Heart left ventricle (tissue), 16 donors: ENCODE results near the gene CTDP1. TPM values are rescaled to one million over a fixed set of nuclear protein-coding genes. Genes with fewer than 3 reads are reported as not detected.

Experiments used
- ATAC-seq, 4 donors: fragments of 200-7000 bp; cut with Tn5 transposase; one replicate each; pipeline ENCODE4 v1.9.1; 2020 to 2022; ENCODE audit warnings: moderate library complexity in 4 of 4, mild to moderate bottlenecking in 3 of 4, moderate number of reproducible peaks in 1 of 4
- DNase-seq, 5 donors: peaks; one replicate each; pipeline ENCODE4 v3.0.0-alpha.2; 2020
- H3K27ac ChIP-seq, 12 donors: fragments of 200-600 bp; sonication (generic) in 4 of 12; one replicate each; pipeline versions ENCODE4 v1.5.0 to v1.8.0; 2016 to 2022; ENCODE audit warnings: mild to moderate bottlenecking in 2 of 12
- H3K27me3 ChIP-seq, 9 donors: fragments of 200-600 bp; sonication (generic) in 2 of 9; one replicate each; pipeline versions ENCODE4 v1.5.1 to v1.8.0; 2016 to 2022; ENCODE audit warnings: mild to moderate bottlenecking in 3 of 9
- H3K36me3 ChIP-seq, 9 donors: fragments of 200-600 bp; sonication (generic) in 2 of 9; one replicate each; pipeline versions ENCODE4 v1.5.0 to v1.8.0; 2018 to 2022; ENCODE audit warnings: mild to moderate bottlenecking in 2 of 9
- H3K4me1 ChIP-seq, 12 donors: fragments of 200-600 bp; sonication (generic) in 4 of 12; one replicate each; pipeline versions ENCODE4 v1.5.0 to v1.8.0; 2016 to 2022; ENCODE audit warnings: mild to moderate bottlenecking in 3 of 12
- H3K4me3 ChIP-seq, 12 donors: fragments of 200-600 bp; sonication (generic) in 4 of 12; one replicate each; pipeline versions ENCODE4 v1.5.0 to v1.8.0; 2017 to 2022; ENCODE audit warnings: mild to moderate bottlenecking in 9 of 12, moderate library complexity in 4 of 12
- H3K9me3 ChIP-seq, 12 donors: fragments of 200-600 bp; sonication (generic) in 4 of 12; one replicate each; pipeline versions ENCODE4 v1.5.0 to v1.8.0; 2016 to 2022; ENCODE audit warnings: mild to moderate bottlenecking in 1 of 12
- POLR2A ChIP-seq, 2 donors: fragments of 450-650 bp; IDR thresholded peaks; one replicate each; pipeline ENCODE4 v1.6.1; 2017; ENCODE audit warnings: antibody characterized with exemption in 2 of 2, mild to moderate bottlenecking in 2 of 2, moderate library complexity in 2 of 2
- WGBS, 4 donors: extraction: QIAGEN DNeasy Blood & Tissue Kit in 2 of 4; methylation state at CpG; one replicate each; pipeline versions ENCODE4 v1.1.5 to v1.1.7; 2013 to 2018; 5-methylcytosine and 5-hydroxymethylcytosine counted together
- intact Hi-C, 10 donors: fragments of 100-400 bp; cut with DNase I; formaldehyde crosslinking; loops; one replicate each; pipeline versions ENCODE4 v1.11.1 to v1.14.2; 2022
- polyA plus RNA-seq, 2 donors: library from polyadenylated mRNA; stranded (reverse); fragments of 200-250 nt; gene quantifications; one replicate each; pipeline ENCODE4 v1.2.3, GENCODE V29; 2013
- total RNA-seq, 9 donors: library from RNA; depleted of rRNA in 2 of 9; stranded (reverse); fragments of >200 nt in 2 of 9; fragmentation: NEBNext Ultra II Directional in 3 of 9; extraction: Animal tissue kit (Norgen Biotek cat#: 25700) in 3 of 9; gene quantifications; one replicate each; pipeline versions ENCODE4 v1.1.0 to v1.2.4, GENCODE V29; 2016 to 2023
- TF ChIP-seq, protein P1 (sequence below), 12 donors: fragments of 200-600 bp; sonication (generic) in 4 of 12; IDR thresholded peaks; one replicate each; pipeline versions ENCODE4 v1.5.0 to v1.8.0; 2018 to 2022; ENCODE audit warnings: antibody characterized with exemption in 12 of 12, mild to moderate bottlenecking in 5 of 12
- donor health status: ischemic (EF 13 %, LVEDD 7.1; RV severe dilation, severe dysfunction).
- donor health status: healthy with polysubstance abuse.
- donor health status: DM: no; HTN: yes; CAD: no.
- donor health status: DM: no; HTN: no; CAD: no.
- donor health status: ischemic (EF 25% LVEDD 6.9; RV normal size, moderate dysfunction).
- donor health status: ischemic (EF 25% LVEDD 5.7; RV mildly dilated, moderate dysfunction).
- donor health status: healthy.
- donor health status: DM: yes; HTN: yes; CAD: no.
- donor health status: ischemic (EF 35%, LVEDD 5.7; RV mildly dilated, moderate dysfunction).
- donor health status: nonischemic (EF 11% LVEDD 7.7; RV severe dilation, severe dysfunction).
- donor health status: DM: yes; HTN: yes; CAD: no.
- donor health status: PGD.
- donor health status: ischemic (EF 29% LVEDD 5.4; RV normal size, mild dysfunction).
- donor health status: nonischemic (EF 23%, LVEDD 6.1; RV moderate dilation, normal function).

Gene CTDP1
- total and polyA plus RNA-seq, 11 donors: 6.0 to 17.1 (median 10.3) TPM

GRCh38 chr18:79694895-79695213, 15.3 kb downstream of the CTDP1 start:
- TF ChIP-seq POLR2A (IDR thresholded peaks at IDR 0.05): no peak
- TF ChIP-seq, protein P1, sequence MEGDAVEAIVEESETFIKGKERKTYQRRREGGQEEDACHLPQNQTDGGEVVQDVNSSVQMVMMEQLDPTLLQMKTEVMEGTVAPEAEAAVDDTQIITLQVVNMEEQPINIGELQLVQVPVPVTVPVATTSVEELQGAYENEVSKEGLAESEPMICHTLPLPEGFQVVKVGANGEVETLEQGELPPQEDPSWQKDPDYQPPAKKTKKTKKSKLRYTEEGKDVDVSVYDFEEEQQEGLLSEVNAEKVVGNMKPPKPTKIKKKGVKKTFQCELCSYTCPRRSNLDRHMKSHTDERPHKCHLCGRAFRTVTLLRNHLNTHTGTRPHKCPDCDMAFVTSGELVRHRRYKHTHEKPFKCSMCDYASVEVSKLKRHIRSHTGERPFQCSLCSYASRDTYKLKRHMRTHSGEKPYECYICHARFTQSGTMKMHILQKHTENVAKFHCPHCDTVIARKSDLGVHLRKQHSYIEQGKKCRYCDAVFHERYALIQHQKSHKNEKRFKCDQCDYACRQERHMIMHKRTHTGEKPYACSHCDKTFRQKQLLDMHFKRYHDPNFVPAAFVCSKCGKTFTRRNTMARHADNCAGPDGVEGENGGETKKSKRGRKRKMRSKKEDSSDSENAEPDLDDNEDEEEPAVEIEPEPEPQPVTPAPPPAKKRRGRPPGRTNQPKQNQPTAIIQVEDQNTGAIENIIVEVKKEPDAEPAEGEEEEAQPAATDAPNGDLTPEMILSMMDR (IDR thresholded peaks at IDR 0.05): no peak
- Histone ChIP-seq H3K27me3 (no peaks in the 10 kb centered on the region), H3K27ac (no peak overlapping the region), H3K9me3 (no peaks in the 10 kb centered on the region), H3K4me1 (peaks cover 0 to 6% (median 0%) of the 10 kb centered on the region in 12 donors), H3K4me3 (no peak overlapping the region), H3K36me3 (peaks cover 0 to 53% (median 44%) of the 10 kb centered on the region in 9 donors)
- intact Hi-C loops: no loop called here
- DNase-seq: no peak
- 87 to 93% (median 91%) methylated on average over 3 of the region's 3 CpGs for WGBS, 4 donors
- ATAC-seq: no peak

DNA sequence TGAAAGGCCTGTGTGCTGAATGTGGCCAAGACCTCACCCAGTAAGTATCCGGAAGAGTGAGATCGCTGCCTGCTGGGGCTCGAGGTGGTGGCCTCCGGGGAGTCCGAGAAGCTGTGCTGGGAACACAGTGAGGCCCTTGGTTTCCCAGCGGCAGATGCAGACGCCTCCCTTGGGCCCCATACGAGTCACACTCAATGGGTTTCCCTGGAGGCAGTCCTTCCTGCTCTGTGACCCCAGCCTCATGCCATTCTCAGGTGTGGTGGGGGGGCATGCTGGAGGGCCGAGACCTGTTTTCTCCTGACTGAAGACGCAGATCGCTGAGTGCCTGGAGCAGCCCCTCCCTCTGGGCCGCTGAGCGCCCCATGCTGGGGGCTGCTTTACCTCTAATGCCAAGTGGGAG, 15.7 kb downstream of the CTDP1 start:
- Histone ChIP-seq H3K4me3 (no peak overlapping the region), H3K27ac (no peak overlapping the region), H3K4me1 (peaks cover 0 to 6% (median 0%) of the 10 kb centered on the region in 12 donors), H3K27me3 (no peaks in the 10 kb centered on the region), H3K36me3 (peaks cover 0 to 57% (median 48%) of the 10 kb centered on the region in 9 donors), H3K9me3 (peaks cover 0 to under 1% (median 0%) of the 10 kb centered on the region in 12 donors)
- ATAC-seq: no peak
- WGBS, 4 donors: 86 to 92% (median 90%) methylated on average over 10 to 13 of the region's 13 CpGs
- TF ChIP-seq, protein P1 (IDR thresholded peaks at IDR 0.05): no peak
- no peak for TF ChIP-seq POLR2A (IDR thresholded peaks at IDR 0.05)
- intact Hi-C loops: no loop called here
- DNase-seq: peak in 1 of 5 donors; percentile 18

GRCh38 chr18:79695856-79696850, 16.6 kb downstream of the CTDP1 start:
- Histone ChIP-seq H3K4me3 (no peak overlapping the region), H3K9me3 (peaks cover 0 to 6% (median 0%) of the 10 kb centered on the region in 12 donors), H3K36me3 (peaks cover 0 to 61% (median 55%) of the 10 kb centered on the region in 9 donors), H3K27me3 (no peaks in the 10 kb centered on the region), H3K27ac (no peak overlapping the region), H3K4me1 (peaks cover 0 to 6% (median 0%) of the 10 kb centered on the region in 12 donors)
- no peak for TF ChIP-seq POLR2A (IDR thresholded peaks at IDR 0.05)
- TF ChIP-seq, protein P1 (IDR thresholded peaks at IDR 0.05): no peak
- peak in 1 of 5 donors; percentile 11 for DNase-seq
- intact Hi-C loops: no loop called here
- no peak for ATAC-seq
- WGBS, 4 donors: 91 to 97% (median 93%) methylated on average over 53 of the region's 53 CpGs

- Histone ChIP-seq H3K27me3 (no peaks in the 10 kb centered on the region), H3K4me3 (no peak overlapping the region)
Observed at GRCh38 chr18:79697178-79697577, 17.6 kb downstream of the CTDP1 start.

More at GRCh38 chr18:79697178-79697577, 17.6 kb downstream of the CTDP1 start:
- no peak for ATAC-seq
- peaks cover 0 to 6% (median 0%) of the 10 kb centered on the region in 12 donors for H3K4me1 ChIP-seq
- H3K36me3 ChIP-seq: peaks cover 0 to 65% (median 55%) of the 10 kb centered on the region in 9 donors
- WGBS, 4 donors: 91 to 96% (median 95%) methylated on average over 18 to 24 of the region's 24 CpGs
- H3K27ac ChIP-seq: no peak overlapping the region
- intact Hi-C loops: no loop called here
- peak in 1 of 5 donors; percentile 11 for DNase-seq
- TF ChIP-seq, protein P1 (IDR thresholded peaks at IDR 0.05): no peak
- TF ChIP-seq POLR2A (IDR thresholded peaks at IDR 0.05): no peak
- peaks cover 0 to 6% (median 0%) of the 10 kb centered on the region in 12 donors for H3K9me3 ChIP-seq
